Measurements from ENCODE around the gene SMCO2. TPM values are rescaled to one million over a fixed set of nuclear protein-coding genes. Genes with fewer than 3 reads are reported as not detected.

Gene SMCO2
- total RNA-seq, 1 experiment from 2014 or later, result not detected

DNA sequence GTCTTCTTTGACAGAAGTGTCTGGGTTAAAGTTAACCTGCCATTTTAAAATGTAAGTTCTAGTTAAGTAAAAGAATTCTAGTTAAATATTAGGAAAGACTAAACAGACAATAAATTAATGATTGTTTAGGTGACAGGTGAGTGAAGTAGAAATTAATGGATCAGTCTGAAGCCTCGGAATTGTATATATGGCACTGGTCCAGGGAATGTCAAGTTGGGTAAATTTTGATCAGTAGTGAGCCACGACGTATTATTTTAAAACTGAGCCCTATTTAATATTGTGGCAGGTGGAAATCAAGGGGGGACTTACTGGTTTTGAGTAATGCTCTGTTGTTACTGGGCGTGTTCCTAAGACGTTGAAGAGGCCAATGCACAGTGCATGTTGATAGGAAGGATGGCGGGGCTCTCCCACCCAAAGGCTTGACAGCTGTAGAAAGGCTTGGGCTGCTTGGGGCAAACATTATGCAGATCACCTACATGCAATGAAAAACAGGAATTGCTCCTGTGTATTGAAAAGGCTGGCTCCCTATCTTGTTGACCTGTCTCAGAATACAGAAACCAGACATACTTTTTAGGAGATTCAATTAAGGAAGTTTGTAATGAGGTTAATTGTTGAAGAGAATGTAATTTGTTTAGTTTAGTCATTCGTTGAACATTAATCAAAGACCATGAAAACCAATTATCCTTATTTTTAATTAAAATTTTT, 71.6 kb downstream of the SMCO2 start:
- Histone ChIP-seq H3K4me2 (ENCODE audit: low read length) (no peak overlapping the region), H3K4me1 (ENCODE audit: control insufficient read depth in 1 of 2, insufficient read depth in 2 of 2, low read length in 2 of 2) (peaks cover 0 to 2% of the 10 kb centered on the region in 2 experiments; a peak in 3 of 4 replicates), H3K4me3 (replicated peaks in 1 of 2; ENCODE audit: low read depth in 1 of 2, low read length in 2 of 2) (no peak overlapping the region), H2AFZ (ENCODE audit: low read depth, low read length, poor library complexity, severe bottlenecking) (no peak overlapping the region), H4K20me1 (ENCODE audit: insufficient read depth) (no peaks in the 10 kb centered on the region), H3K27ac (ENCODE audit: low read depth, low read length) (no peak overlapping the region), H3K9ac (ENCODE audit: low read length) (no peak overlapping the region), H3K27me3 (ENCODE audit: insufficient read depth, low read length) (no peaks in the 10 kb centered on the region), H3K79me2 (ENCODE audit: insufficient read depth, low read length) (no peaks in the 10 kb centered on the region), H3K9me2 (ENCODE audit: insufficient read depth) (no peaks in the 10 kb centered on the region), H3K9me3 (ENCODE audit: control insufficient read depth in 1 of 2, insufficient read depth in 1 of 2, low read depth in 1 of 2, low read length in 2 of 2) (no peaks in the 10 kb centered on the region), H3K36me3 (ENCODE audit: control insufficient read depth in 1 of 2, insufficient read depth in 2 of 2, low read length in 2 of 2) (no peaks in the 10 kb centered on the region)
- ChIA-PET POLR2A (no interaction called here), CTCF (interaction anchor here (0.9 kb wide), 1 partner anchor 83 kb away, joined by 3 read pairs; no protein-coding TSS in a partner anchor), RAD21 (ENCODE audit: low non-redundant PET in 1 of 2, low total read pairs in 2 of 2, uncharacterized antibody in 2 of 2, unreplicated experiment in 2 of 2) (no interaction called here)
- TF ChIP-seq, protein P1, sequence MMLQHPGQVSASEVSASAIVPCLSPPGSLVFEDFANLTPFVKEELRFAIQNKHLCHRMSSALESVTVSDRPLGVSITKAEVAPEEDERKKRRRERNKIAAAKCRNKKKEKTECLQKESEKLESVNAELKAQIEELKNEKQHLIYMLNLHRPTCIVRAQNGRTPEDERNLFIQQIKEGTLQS (IDR thresholded peaks at IDR 0.05), result no peak
- TF ChIP-seq POLR2AphosphoS5 (IDR thresholded peaks at IDR 0.05; ENCODE audit: low read depth, low read length) (no peak), ZNF274 (IDR thresholded peaks at IDR 0.05; ENCODE audit: low read depth, low read length) (no peak), TCF7L2 (IDR thresholded peaks at IDR 0.05; ENCODE audit: borderline replicate concordance, extremely low read depth, insufficient read depth, insufficient read length) (no peak), SRF (IDR thresholded peaks at IDR 0.05; ENCODE audit: low read depth) (no peak), ELF1 (IDR thresholded peaks at IDR 0.05; ENCODE audit: borderline replicate concordance, low read depth) (no peak), SIN3A (IDR thresholded peaks at IDR 0.05; ENCODE audit: low read depth) (no peak), CBX3 (IDR thresholded peaks at IDR 0.05; ENCODE audit: low read depth) (no peak)
- ATAC-seq (no peak), DNase-seq (ENCODE audit: low read depth, low spot score) (no peak)
- BruUV-seq (replicated peaks), result no TSS peak
- intact Hi-C loops (cut with micrococcal nuclease), result no loop called here

DNA sequence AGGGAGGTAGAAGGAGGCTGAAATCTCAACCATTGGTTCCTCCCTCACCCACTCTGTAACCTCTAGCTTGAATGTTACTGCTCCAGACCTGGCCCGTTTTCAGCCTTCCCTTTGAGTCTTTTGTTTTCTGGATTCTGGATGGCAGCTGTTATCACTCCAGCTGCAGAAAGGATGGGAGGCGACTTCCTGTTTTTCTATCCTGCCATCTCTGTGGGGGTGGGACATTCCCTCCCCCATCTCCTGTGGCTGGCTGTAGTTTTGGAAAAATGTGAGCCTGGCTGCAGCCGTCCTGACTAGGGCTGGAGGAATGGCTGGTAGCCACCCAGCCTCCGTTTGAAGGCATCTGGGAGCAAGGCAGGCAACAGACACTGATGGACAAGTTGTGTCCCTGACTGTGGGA, 74.5 kb downstream of the SMCO2 start:
- BruUV-seq (replicated peaks), result no TSS peak
- no peaks in the 10 kb centered on the region for H3K27me3 ChIP-seq (ENCODE audit: insufficient read depth, low read length)
- H3K79me2 ChIP-seq (ENCODE audit: insufficient read depth, low read length), result peaks cover 17% of the 10 kb centered on the region
- H4K20me1 ChIP-seq (ENCODE audit: insufficient read depth), result no peaks in the 10 kb centered on the region
- H3K4me2 ChIP-seq (ENCODE audit: low read length), result no peak overlapping the region
- H3K9me3 ChIP-seq (ENCODE audit: control insufficient read depth in 1 of 2, insufficient read depth in 1 of 2, low read depth in 1 of 2, low read length in 2 of 2), result no peaks in the 10 kb centered on the region
- ATAC-seq (no peak), DNase-seq (ENCODE audit: low read depth, low spot score) (no peak)
- H3K9ac ChIP-seq (ENCODE audit: low read length), result no peak overlapping the region
- no peak overlapping the region for H3K4me3 ChIP-seq (replicated peaks in 1 of 2; ENCODE audit: low read depth in 1 of 2, low read length in 2 of 2)
- no peak overlapping the region for H2AFZ ChIP-seq (ENCODE audit: low read depth, low read length, poor library complexity, severe bottlenecking)
- no peak overlapping the region for H3K27ac ChIP-seq (ENCODE audit: low read depth, low read length)
- intact Hi-C loops (cut with micrococcal nuclease), result no loop called here
- POLR2A ChIA-PET, result no interaction called here
- H3K4me1 ChIP-seq (ENCODE audit: control insufficient read depth in 1 of 2, insufficient read depth in 2 of 2, low read length in 2 of 2), result peaks cover 5 to 21% of the 10 kb centered on the region in 2 experiments
- H3K36me3 ChIP-seq (ENCODE audit: control insufficient read depth in 1 of 2, insufficient read depth in 2 of 2, low read length in 2 of 2), result no peaks in the 10 kb centered on the region
- CTCF ChIA-PET, result no interaction called here
- TF ChIP-seq EZH2 (IDR thresholded peaks at IDR 0.05) (no peak), SRF (IDR thresholded peaks at IDR 0.05; ENCODE audit: low read depth) (no peak), JUND (IDR thresholded peaks at IDR 0.05) (no peak), ZNF274 (IDR thresholded peaks at IDR 0.05; ENCODE audit: low read depth, low read length) (no peak), POLR2A (IDR thresholded peaks at IDR 0.05; ENCODE audit: borderline replicate concordance, extremely low read depth, insufficient read depth, insufficient read length) (no peak)
- TF ChIP-seq, protein P1 (IDR thresholded peaks at IDR 0.05), result no peak
- no peaks in the 10 kb centered on the region for H3K9me2 ChIP-seq (ENCODE audit: insufficient read depth)
- RAD21 ChIA-PET (ENCODE audit: low non-redundant PET in 1 of 2, low total read pairs in 2 of 2, uncharacterized antibody in 2 of 2, unreplicated experiment in 2 of 2), result no interaction called here
